Measurements from ENCODE around the gene RBAK.

- TF ChIP-seq CTCF (IDR thresholded peaks at IDR 0.05) (no peak), EP300 (IDR thresholded peaks at IDR 0.05) (no peak), REST (IDR thresholded peaks at IDR 0.05) (peak; percentile 76), ESRRA (IDR thresholded peaks at IDR 0.05; ENCODE audit: borderline replicate concordance, low read length) (no peak), NR3C1 (IDR thresholded peaks at IDR 0.05) (no peak), POLR2A (IDR thresholded peaks at IDR 0.05; ENCODE audit: low read length) (peak; percentile 74), SMC3 (IDR thresholded peaks at IDR 0.05) (no peak), KDM1A (IDR thresholded peaks at IDR 0.05; ENCODE audit: low read depth) (no peak)
These were observed at the start of gene RBAK for GRCh38 chr7:5045558-5046396.
